ENCODE results near the gene TXNL1. TPM values are rescaled to one million over a fixed set of nuclear protein-coding genes. Genes with fewer than 3 reads are reported as not detected.

TXNL1 gene
- polyA plus RNA-seq, 1 experiment, result 38.7 TPM

- H3K4me3 ChIP-seq (ENCODE audit: low read depth, low read length), result no peak overlapping the region
- ChIA-PET POLR2A (no interaction called here), CTCF (interaction anchor here (0.6 to 2.0 kb wide), 3 partner anchors 9 to 890 kb away, joined by 3 to 4 read pairs (median 3); no protein-coding TSS in a partner anchor)
- no peak for DNase-seq (ENCODE audit: low read depth)
- no peaks in the 10 kb centered on the region for H3K27me3 ChIP-seq (ENCODE audit: control insufficient read depth, insufficient read depth, low read length)
- no peak for TF ChIP-seq CTCF (IDR thresholded peaks at IDR 0.05; ENCODE audit: insufficient read depth, low read depth, low read length)
- H3K36me3 ChIP-seq (ENCODE audit: control insufficient read depth, insufficient read depth, low read length), result peaks cover 8% of the 10 kb centered on the region
Measured at GRCh38 chr18:56615738-56616520, 22.5 kb downstream of the TXNL1 start.

GRCh38 chr18:56606618-56607017, 31.8 kb downstream of the TXNL1 start:
- ChIA-PET CTCF (interaction anchor here (0.6 kb wide), 1 partner anchor 9 kb away, joined by 3 read pairs; no protein-coding TSS in a partner anchor), POLR2A (no interaction called here)
- Histone ChIP-seq H3K27me3 (ENCODE audit: control insufficient read depth, insufficient read depth, low read length) (no peaks in the 10 kb centered on the region), H3K36me3 (ENCODE audit: control insufficient read depth, insufficient read depth, low read length) (peaks cover 3% of the 10 kb centered on the region), H3K4me3 (ENCODE audit: low read depth, low read length) (no peak overlapping the region)
- no peak for TF ChIP-seq CTCF (IDR thresholded peaks at IDR 0.05; ENCODE audit: insufficient read depth, low read depth, low read length)
- DNase-seq (ENCODE audit: low read depth), result no peak

- ChIA-PET CTCF (interaction anchor here (0.7 kb wide), 1 partner anchor 14 kb away, joined by 3 read pairs; no protein-coding TSS in a partner anchor), POLR2A (no interaction called here)
- no peak for DNase-seq (ENCODE audit: low read depth)
- Histone ChIP-seq H3K4me3 (ENCODE audit: low read depth, low read length) (no peak overlapping the region), H3K27me3 (ENCODE audit: control insufficient read depth, insufficient read depth, low read length) (no peaks in the 10 kb centered on the region), H3K36me3 (ENCODE audit: control insufficient read depth, insufficient read depth, low read length) (no peaks in the 10 kb centered on the region)
- TF ChIP-seq CTCF (IDR thresholded peaks at IDR 0.05; ENCODE audit: insufficient read depth, low read depth, low read length), result no peak
Measured at GRCh38 chr18:56598422-56598821, 40.0 kb downstream of the TXNL1 start.

GRCh38 chr18:56593906-56594305, 44.5 kb downstream of the TXNL1 start:
- no peak for TF ChIP-seq CTCF (IDR thresholded peaks at IDR 0.05; ENCODE audit: insufficient read depth, low read depth, low read length)
- CTCF ChIA-PET, result no interaction called here
- POLR2A ChIA-PET, result no interaction called here
- no peak overlapping the region for H3K4me3 ChIP-seq (ENCODE audit: low read depth, low read length)
- H3K36me3 ChIP-seq (ENCODE audit: control insufficient read depth, insufficient read depth, low read length), result no peaks in the 10 kb centered on the region
- no peak for DNase-seq (ENCODE audit: low read depth)
- no peaks in the 10 kb centered on the region for H3K27me3 ChIP-seq (ENCODE audit: control insufficient read depth, insufficient read depth, low read length)

- Histone ChIP-seq H3K27me3 (ENCODE audit: control insufficient read depth, insufficient read depth, low read length) (no peaks in the 10 kb centered on the region), H3K4me3 (ENCODE audit: low read depth, low read length) (no peak overlapping the region), H3K36me3 (ENCODE audit: control insufficient read depth, insufficient read depth, low read length) (no peaks in the 10 kb centered on the region)
- CTCF ChIA-PET, result no interaction called here
- no peak for DNase-seq (ENCODE audit: low read depth)
- TF ChIP-seq CTCF (IDR thresholded peaks at IDR 0.05; ENCODE audit: insufficient read depth, low read depth, low read length), result no peak
- POLR2A ChIA-PET, result no interaction called here
Measured at GRCh38 chr18:56580026-56580425, 58.4 kb downstream of the TXNL1 start.
